Kidney (tissue), 14 donors: ENCODE results near the gene RCL1. TPM values are rescaled to one million over a fixed set of nuclear protein-coding genes. Genes with fewer than 3 reads are reported as not detected.

Experiments
- DNase-seq, 5 donors: peaks; one replicate each; pipeline ENCODE4 v3.0.0-alpha.2; 2013 to 2020
- FAIRE-seq: peaks from 2 replicates; lab custom pipeline; 2012; peaks lifted over from hg19 to GRCh38; lab: Jason Lieb, UNC
- H3K27ac ChIP-seq, 2 donors: one replicate each; pipeline ENCODE4 v1.7.0; 2013; ENCODE audit warnings: low read depth in 2 of 2, low read length in 2 of 2, inconsistent platforms in 1 of 2
- H3K27me3 ChIP-seq: one replicate; pipeline ENCODE4 v1.7.1; 2013; ENCODE audit warnings: low read length, inconsistent platforms; ENCODE audit not compliant: control insufficient read depth, insufficient read depth
- H3K36me3 ChIP-seq, 3 donors: one replicate each; pipeline versions ENCODE4 v1.7.0 to v1.7.1; 2013; ENCODE audit warnings: low read length in 3 of 3, control low read depth in 1 of 3, inconsistent platforms in 1 of 3; ENCODE audit not compliant: insufficient read depth in 3 of 3, control insufficient read depth in 2 of 3
- H3K4me1 ChIP-seq, 3 donors: one replicate each; pipeline versions ENCODE4 v1.7.0 to v1.7.1; 2013; ENCODE audit warnings: low read length in 3 of 3, inconsistent platforms in 1 of 3, low read depth in 1 of 3; ENCODE audit not compliant: control insufficient read depth in 2 of 3, insufficient read depth in 2 of 3
- H3K4me3 ChIP-seq, 3 donors: one replicate each; pipeline versions ENCODE4 v1.7.0 to v1.8.1; 2013; ENCODE audit warnings: low read length in 3 of 3, control low read depth in 1 of 3, inconsistent platforms in 1 of 3
- H3K9ac ChIP-seq, 3 donors: one replicate each; pipeline versions ENCODE4 v1.7.0 to v1.7.1; 2013; ENCODE audit warnings: low read length in 3 of 3, control low read depth in 1 of 3, inconsistent platforms in 1 of 3
- H3K9me3 ChIP-seq, 3 donors: one replicate each; pipeline versions ENCODE4 v1.7.0 to v1.7.1; 2013; ENCODE audit warnings: low read length in 3 of 3, control low read depth in 1 of 3, inconsistent platforms in 1 of 3; ENCODE audit not compliant: control insufficient read depth in 2 of 3, insufficient read depth in 1 of 3
- intact Hi-C: fragments of 100-400 bp; cut with DNase I; formaldehyde crosslinking; loops from one replicate; pipeline ENCODE4 v1.11.1; 2022
- polyA plus RNA-seq: library from polyadenylated mRNA; stranded (reverse); fragments of 350-450 nt; fragmentation: Illumina TruSeq; extraction: RNeasy Lipid Tissue Mini Kit (QIAGEN cat#74804); gene quantifications from one replicate; pipeline ENCODE4 v1.2.3, GENCODE V29; 2014; ENCODE audit warnings: low read depth, low replicate concordance; ENCODE audit not compliant: insufficient read depth
- total RNA-seq: library from RNA; stranded (reverse); fragmentation: NEBNext Ultra II Directional; extraction: Animal tissue kit (Norgen Biotek cat#: 25700); gene quantifications from one replicate; pipeline ENCODE4 v1.2.1, GENCODE V29; 2021
- TF ChIP-seq, protein P1 (sequence below): IDR thresholded peaks from 3 replicates; pipeline ENCODE4 v1.5.1; 2012; ENCODE audit warnings: mild to moderate bottlenecking, moderate library complexity, borderline replicate concordance; ENCODE audit not compliant: insufficient read depth; ENCODE audit errors: extremely low read depth
- donor health status: control.
- donor health status: control.
- donor health status: control.
- donor health status: control.
- donor health status: control.
- donor health status: DM: yes; HTN: yes; CAD: no.
- donor health status: Normal renal cell carcinoma (clear cell type).

The RCL1 gene
- total and polyA plus RNA-seq, 2 donors from 2014 or later, result 15.7 to 22.8 TPM

DNA sequence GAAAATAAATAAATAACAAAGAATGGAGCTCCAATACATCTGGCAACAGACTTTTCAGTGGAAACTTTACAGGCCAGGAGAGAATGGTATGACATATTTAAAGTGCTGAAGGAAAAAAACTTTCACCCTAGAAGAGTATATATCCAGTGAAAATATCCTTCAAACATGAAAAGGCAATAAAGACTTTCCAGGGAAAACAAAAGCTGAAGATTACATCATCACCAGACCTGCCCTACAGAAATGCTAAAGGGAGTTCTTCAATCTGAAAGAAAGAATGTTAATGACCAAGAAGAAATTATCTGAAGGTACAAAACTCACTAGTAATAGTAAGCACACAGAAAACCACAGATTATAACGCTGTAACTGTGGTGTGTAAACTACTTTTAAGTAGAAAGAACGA lies 8.3 kb upstream of the RCL1 start:
- no peak overlapping the region for H3K4me3 ChIP-seq
- no peaks in the 10 kb centered on the region for H3K9me3 ChIP-seq
- DNase-seq (no peak), FAIRE-seq (no peak)
- TF ChIP-seq, protein P1, sequence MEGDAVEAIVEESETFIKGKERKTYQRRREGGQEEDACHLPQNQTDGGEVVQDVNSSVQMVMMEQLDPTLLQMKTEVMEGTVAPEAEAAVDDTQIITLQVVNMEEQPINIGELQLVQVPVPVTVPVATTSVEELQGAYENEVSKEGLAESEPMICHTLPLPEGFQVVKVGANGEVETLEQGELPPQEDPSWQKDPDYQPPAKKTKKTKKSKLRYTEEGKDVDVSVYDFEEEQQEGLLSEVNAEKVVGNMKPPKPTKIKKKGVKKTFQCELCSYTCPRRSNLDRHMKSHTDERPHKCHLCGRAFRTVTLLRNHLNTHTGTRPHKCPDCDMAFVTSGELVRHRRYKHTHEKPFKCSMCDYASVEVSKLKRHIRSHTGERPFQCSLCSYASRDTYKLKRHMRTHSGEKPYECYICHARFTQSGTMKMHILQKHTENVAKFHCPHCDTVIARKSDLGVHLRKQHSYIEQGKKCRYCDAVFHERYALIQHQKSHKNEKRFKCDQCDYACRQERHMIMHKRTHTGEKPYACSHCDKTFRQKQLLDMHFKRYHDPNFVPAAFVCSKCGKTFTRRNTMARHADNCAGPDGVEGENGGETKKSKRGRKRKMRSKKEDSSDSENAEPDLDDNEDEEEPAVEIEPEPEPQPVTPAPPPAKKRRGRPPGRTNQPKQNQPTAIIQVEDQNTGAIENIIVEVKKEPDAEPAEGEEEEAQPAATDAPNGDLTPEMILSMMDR, result no peak
- no peaks in the 10 kb centered on the region for H3K4me1 ChIP-seq
- no peak overlapping the region for H3K27ac ChIP-seq
- no peak overlapping the region for H3K9ac ChIP-seq
- no peaks in the 10 kb centered on the region for H3K36me3 ChIP-seq
- no peaks in the 10 kb centered on the region for H3K27me3 ChIP-seq
- intact Hi-C loops, result no loop called here

DNA sequence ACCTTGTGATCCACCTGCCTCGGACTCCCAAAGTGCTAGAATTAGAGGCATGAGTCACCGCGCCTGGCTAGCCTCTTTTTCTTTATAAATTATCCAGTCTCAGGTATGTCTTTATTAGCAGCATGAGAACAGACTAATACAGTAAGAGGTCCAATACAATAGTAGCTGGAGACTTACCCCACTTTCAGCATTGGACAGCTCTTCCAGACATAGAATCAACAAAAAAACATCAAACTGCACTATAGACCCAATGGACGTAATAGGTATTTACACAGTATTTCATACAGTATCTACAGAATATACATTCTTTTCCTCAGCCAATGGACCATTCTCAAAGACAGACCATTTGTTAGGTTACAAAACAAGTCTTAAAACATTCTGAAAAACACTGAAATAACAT lies 6.1 kb upstream of the RCL1 start:
- intact Hi-C loops, result no loop called here
- no peak for FAIRE-seq
- TF ChIP-seq, protein P1, result no peak

DNA sequence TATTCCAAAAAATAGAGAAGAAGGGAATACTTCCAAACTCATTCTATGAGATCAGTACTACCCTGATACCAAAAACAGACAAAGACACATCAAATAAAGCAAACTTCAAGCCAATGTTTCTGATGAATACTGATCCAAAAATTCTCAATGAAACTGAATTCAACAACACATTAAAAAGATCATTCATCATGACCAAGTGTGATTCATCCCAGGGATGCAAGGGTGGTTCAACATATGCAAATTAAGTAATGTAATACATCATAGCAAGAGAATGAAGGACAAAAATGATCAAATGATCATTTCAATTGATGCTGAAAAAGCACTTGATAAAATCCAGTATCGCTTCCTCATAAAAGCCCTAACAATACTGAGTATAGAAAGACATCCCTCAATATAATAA lies 4.9 kb upstream of the RCL1 start:
- peaks cover 0 to 5% (median 3%) of the 10 kb centered on the region in 3 donors for H3K4me1 ChIP-seq
- DNase-seq (no peak), FAIRE-seq (no peak)
- no peaks in the 10 kb centered on the region for H3K36me3 ChIP-seq
- TF ChIP-seq, protein P1, result no peak
- no peaks in the 10 kb centered on the region for H3K27me3 ChIP-seq
- intact Hi-C loops, result no loop called here
- no peak overlapping the region for H3K27ac ChIP-seq
- H3K9ac ChIP-seq, result no peak overlapping the region
- H3K4me3 ChIP-seq, result no peak overlapping the region
- no peaks in the 10 kb centered on the region for H3K9me3 ChIP-seq

More for the DNA sequence above, 6.1 kb upstream of the RCL1 start:
- H3K36me3 ChIP-seq, result no peaks in the 10 kb centered on the region
- H3K27me3 ChIP-seq, result no peaks in the 10 kb centered on the region
- H3K9ac ChIP-seq, result no peak overlapping the region
- no peaks in the 10 kb centered on the region for H3K4me1 ChIP-seq
- H3K9me3 ChIP-seq, result no peaks in the 10 kb centered on the region
- H3K4me3 ChIP-seq, result no peak overlapping the region
- no peak for DNase-seq
- no peak overlapping the region for H3K27ac ChIP-seq

DNA sequence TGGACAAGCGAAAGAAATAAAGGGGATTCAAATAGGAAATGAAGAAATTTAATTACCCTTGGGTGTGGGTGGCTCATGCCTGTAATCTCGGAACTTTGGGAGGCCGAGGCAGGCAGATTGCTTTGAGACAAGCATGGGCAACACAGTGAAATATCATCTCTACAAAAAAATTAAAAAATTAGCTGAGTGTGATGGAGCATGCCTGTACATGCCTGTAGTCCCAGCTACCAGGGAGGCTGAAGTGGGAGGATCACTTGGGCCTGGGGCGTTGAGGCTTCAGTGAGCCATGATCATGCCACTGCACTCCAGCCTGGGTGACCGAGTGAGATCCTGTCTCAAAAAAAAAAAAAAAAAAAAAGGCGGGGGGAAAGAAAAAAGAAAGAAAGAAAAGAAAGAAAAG lies 4.0 kb upstream of the RCL1 start:
- Histone ChIP-seq H3K4me1 (peaks cover 0 to 5% (median 3%) of the 10 kb centered on the region in 3 donors), H3K4me3 (no peak overlapping the region)
- intact Hi-C loops, result no loop called here

More for the DNA sequence above, 4.0 kb upstream of the RCL1 start:
- no peak for DNase-seq
- no peak for FAIRE-seq
- Histone ChIP-seq H3K27ac (no peak overlapping the region), H3K27me3 (no peaks in the 10 kb centered on the region), H3K9ac (no peak overlapping the region), H3K36me3 (no peaks in the 10 kb centered on the region), H3K9me3 (no peaks in the 10 kb centered on the region)
- TF ChIP-seq, protein P1, result no peak
